Adrenal gland (tissue), 12 donors: ENCODE results near the gene HTRA3. TPM values are rescaled to one million over a fixed set of nuclear protein-coding genes. Genes with fewer than 3 reads are reported as not detected.

ENCODE experiments used
- DNase-seq, 7 donors: peaks; one replicate each; pipeline ENCODE4 v3.0.0-alpha.2; 2019 to 2020
- H3K27ac ChIP-seq, 5 donors: fragments of 200-600 bp; sonication (generic) in 4 of 5; 1 replicate in 3 of 5; 2 replicates in 2 of 5; pipeline versions ENCODE4 v1.5.1 to v1.8.0; 2016 to 2020; ENCODE audit warnings: mild to moderate bottlenecking in 1 of 5
- H3K27me3 ChIP-seq: fragments of 200-600 bp; 2 replicates; pipeline ENCODE4 v1.8.0; 2021
- H3K36me3 ChIP-seq, 2 donors: fragments of 200-600 bp; replicated peaks in 1 of 2; 1 replicate in 1 of 2; 2 replicates in 1 of 2; pipeline versions ENCODE4 v1.5.1 to v1.8.0; 2018 to 2022
- H3K4me1 ChIP-seq, 2 donors: fragments of 200-600 bp; replicated peaks in 1 of 2; 1 replicate in 1 of 2; 2 replicates in 1 of 2; pipeline versions ENCODE4 v1.5.1 to v1.8.0; 2018 to 2021
- H3K4me3 ChIP-seq, 4 donors: fragments of 200-600 bp; sonication (generic) in 3 of 4; one replicate each; pipeline ENCODE4 v1.5.1; 2016 to 2018
- H3K9me3 ChIP-seq, 3 donors: fragments of 200-600 bp; sonication (generic) in 1 of 3; replicated peaks in 1 of 3; 1 replicate in 2 of 3; 2 replicates in 1 of 3; pipeline versions ENCODE4 v1.5.1 to v1.8.0; 2016 to 2021
- POLR2A ChIP-seq, 2 donors: fragments of 450-650 bp; IDR thresholded peaks; one replicate each; pipeline ENCODE4 v1.6.1; 2017; ENCODE audit warnings: antibody characterized with exemption in 2 of 2, mild to moderate bottlenecking in 2 of 2, moderate library complexity in 1 of 2
- WGBS, 4 donors: extraction: QIAGEN DNeasy Blood & Tissue Kit in 2 of 4; methylation state at CpG; one replicate each; pipeline versions ENCODE4 v1.1.5 to v1.1.7; 2013 to 2017; 5-methylcytosine and 5-hydroxymethylcytosine counted together
- intact Hi-C, 2 donors: fragments of 100-400 bp; cut with DNase I; formaldehyde crosslinking; loops; one replicate each; pipeline versions ENCODE4 v1.14.1 to v1.15.0; 2022 to 2023
- polyA plus RNA-seq, 3 donors: library from polyadenylated mRNA; stranded (reverse); fragments of 200-250 nt in 2 of 3; fragments of 350-450 nt in 1 of 3; fragmentation: Illumina TruSeq in 1 of 3; extraction: RNeasy Lipid Tissue Mini Kit (QIAGEN cat#74804) in 1 of 3; gene quantifications; one replicate each; pipeline ENCODE4 v1.2.3, GENCODE V29; 2013 to 2014
- total RNA-seq, 9 donors: library from RNA; depleted of rRNA in 4 of 9; stranded (reverse); fragments of >200 nt in 4 of 9; fragments of 120-200 nt in 1 of 9; fragmentation: NEBNext Ultra II Directional in 1 of 9; extraction: Animal tissue kit (Norgen Biotek cat#: 25700) in 1 of 9; gene quantifications; one replicate each; pipeline versions ENCODE4 v1.1.0 to v1.2.4, GENCODE V29; 2013 to 2023
- TF ChIP-seq, protein P1 (sequence below), 6 experiments: fragments of 450-650 bp in 4 of 6; fragments of 200-600 bp in 2 of 6; sonication (generic) in 1 of 6; IDR thresholded peaks; 1 replicate in 5 of 6; 2 replicates in 1 of 6; pipeline versions ENCODE4 v1.5.1 to v1.8.0; 2016 to 2021; ENCODE audit warnings: antibody characterized with exemption in 6 of 6, mild to moderate bottlenecking in 2 of 6, moderate library complexity in 1 of 6
- donor health status: healthy with polysubstance abuse.
- donor health status: Bipolar disorder and iron deficiency.
- donor health status: DM: yes; HTN: yes; CAD: no.
- donor health status: DM: no; HTN: no; CAD: no.
- donor health status: DM: no; HTN: no; CAD: no.
- donor health status: DM: yes; HTN: yes; CAD: no.

Gene HTRA3
- total and polyA plus RNA-seq, 12 donors = 1.6 to 14.0 (median 4.2) TPM

DNA sequence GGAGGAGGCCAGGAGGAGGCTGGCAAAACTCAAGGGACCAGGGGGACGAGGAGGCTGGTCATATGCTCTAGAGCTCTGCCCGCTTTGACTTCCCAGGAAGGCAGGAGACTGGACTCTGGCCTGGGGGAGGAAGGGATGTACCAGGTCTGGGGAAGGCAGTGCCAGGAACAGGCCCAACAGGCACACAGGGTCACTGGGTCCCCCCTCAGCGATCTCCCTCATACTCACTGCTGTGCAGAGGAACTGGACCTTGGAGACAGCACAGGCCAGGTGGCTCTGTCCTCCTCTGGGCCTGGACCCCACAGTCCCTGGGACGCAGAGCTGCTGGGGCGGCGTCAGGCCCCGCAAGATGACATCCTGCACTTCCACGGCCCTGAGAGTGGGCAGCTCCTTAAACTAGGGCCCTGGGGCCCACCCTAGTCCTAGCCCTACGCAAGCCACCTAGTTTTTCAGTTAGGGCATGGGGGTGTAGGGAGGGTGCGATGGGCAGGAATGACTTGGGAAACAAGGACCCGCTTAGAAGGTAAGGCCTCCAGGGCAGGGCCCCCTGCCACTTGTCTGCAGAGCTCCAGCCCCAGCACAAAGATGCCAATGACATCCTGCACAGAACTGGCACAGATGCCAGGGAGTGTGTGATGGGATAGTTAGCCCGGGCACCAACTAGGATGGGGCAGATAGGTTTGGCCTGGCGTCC is 59.5 kb downstream of the HTRA3 start:
- Histone ChIP-seq H3K4me1 (peaks cover 0 to 5% of the 10 kb centered on the region in 2 donors), H3K4me3 (no peak overlapping the region), H3K27ac (no peak overlapping the region), H3K9me3 (no peaks in the 10 kb centered on the region), H3K36me3 (no peaks in the 10 kb centered on the region), H3K27me3 (no peaks in the 10 kb centered on the region)
- TF ChIP-seq, protein P1, sequence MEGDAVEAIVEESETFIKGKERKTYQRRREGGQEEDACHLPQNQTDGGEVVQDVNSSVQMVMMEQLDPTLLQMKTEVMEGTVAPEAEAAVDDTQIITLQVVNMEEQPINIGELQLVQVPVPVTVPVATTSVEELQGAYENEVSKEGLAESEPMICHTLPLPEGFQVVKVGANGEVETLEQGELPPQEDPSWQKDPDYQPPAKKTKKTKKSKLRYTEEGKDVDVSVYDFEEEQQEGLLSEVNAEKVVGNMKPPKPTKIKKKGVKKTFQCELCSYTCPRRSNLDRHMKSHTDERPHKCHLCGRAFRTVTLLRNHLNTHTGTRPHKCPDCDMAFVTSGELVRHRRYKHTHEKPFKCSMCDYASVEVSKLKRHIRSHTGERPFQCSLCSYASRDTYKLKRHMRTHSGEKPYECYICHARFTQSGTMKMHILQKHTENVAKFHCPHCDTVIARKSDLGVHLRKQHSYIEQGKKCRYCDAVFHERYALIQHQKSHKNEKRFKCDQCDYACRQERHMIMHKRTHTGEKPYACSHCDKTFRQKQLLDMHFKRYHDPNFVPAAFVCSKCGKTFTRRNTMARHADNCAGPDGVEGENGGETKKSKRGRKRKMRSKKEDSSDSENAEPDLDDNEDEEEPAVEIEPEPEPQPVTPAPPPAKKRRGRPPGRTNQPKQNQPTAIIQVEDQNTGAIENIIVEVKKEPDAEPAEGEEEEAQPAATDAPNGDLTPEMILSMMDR (IDR thresholded peaks at IDR 0.05) = no peak
- no peak for TF ChIP-seq POLR2A (IDR thresholded peaks at IDR 0.05)
- DNase-seq = no peak
- intact Hi-C loops = no loop called here
- WGBS, 4 donors = 81 to 92% (median 87%) methylated on average over 6 to 13 of the region's 13 CpGs

DNA sequence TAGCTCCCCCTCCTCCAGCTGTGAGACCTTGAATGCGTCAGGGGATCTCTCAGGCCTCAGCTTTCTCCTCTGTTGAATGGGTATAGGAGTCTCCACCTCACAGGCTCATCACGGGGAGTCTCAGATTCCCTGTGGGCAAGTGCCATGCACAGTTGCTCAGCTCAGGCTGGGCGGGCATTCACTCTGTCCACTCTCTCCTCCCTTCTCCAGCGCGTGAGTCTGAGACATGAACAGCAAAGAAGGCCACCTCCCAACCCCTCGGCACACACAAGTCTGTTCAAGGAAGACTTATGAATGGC is 60.0 kb downstream of the HTRA3 start:
- no peaks in the 10 kb centered on the region for H3K9me3 ChIP-seq
- WGBS, 4 donors = 71 to 77% (median 75%) methylated on average over 4 to 6 of the region's 6 CpGs
- intact Hi-C loops = no loop called here
- H3K27ac ChIP-seq = no peak overlapping the region
- H3K27me3 ChIP-seq = no peaks in the 10 kb centered on the region
- DNase-seq = no peak
- TF ChIP-seq, protein P1 (IDR thresholded peaks at IDR 0.05) = no peak
- TF ChIP-seq POLR2A (IDR thresholded peaks at IDR 0.05) = no peak
- peaks cover 0 to 5% of the 10 kb centered on the region in 2 donors for H3K4me1 ChIP-seq
- H3K36me3 ChIP-seq = no peaks in the 10 kb centered on the region
- no peak overlapping the region for H3K4me3 ChIP-seq

DNA sequence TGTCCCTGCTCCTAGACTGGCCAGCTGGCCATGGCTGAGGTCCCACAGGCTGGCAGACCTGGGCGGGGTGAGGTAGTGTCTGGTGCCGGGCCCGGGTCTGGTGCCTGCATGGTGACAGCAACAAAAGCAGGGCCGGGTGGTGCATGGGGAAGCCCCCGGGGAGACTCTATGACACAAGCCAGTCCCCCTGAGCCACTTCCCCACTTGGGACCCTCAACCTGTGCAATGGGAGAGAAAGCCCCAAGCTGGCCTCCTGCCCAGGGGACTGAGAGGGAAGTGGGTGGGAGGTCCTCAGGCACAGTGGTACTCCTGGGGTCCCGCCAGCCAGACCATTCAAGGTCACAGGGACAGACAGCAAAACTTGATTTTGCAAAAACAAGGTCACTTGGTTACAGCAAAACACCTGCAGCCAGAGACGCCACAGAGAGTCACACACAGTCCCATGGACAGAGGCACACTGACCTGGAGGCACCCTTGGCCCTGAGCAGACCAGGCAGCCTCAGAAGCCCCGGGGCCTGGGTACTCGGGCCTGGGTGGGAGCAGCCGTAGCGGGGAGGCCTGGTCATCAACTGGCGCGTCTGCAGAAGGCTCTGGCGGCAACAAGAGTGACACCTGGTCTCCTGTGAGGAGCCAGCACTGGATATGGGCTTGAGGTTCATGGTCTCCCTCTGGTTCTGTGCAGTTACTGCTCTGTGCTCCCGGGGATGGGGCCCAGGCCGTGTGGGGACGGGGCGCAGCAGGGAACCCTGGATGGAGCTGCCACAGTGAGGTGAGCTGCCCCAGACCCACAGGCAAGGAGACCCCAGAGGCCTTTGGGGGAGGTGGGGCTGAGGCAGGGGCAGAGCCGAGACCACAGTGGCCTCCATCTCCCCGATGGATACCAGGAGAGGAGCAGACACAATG is 60.6 kb downstream of the HTRA3 start:
- no peaks in the 10 kb centered on the region for H3K27me3 ChIP-seq
- WGBS, 4 donors = 75 to 84% (median 82%) methylated on average over 8 to 20 of the region's 20 CpGs
- H3K4me1 ChIP-seq = peaks cover 0 to 5% of the 10 kb centered on the region in 2 donors
- H3K9me3 ChIP-seq = no peaks in the 10 kb centered on the region
- TF ChIP-seq, protein P1 (IDR thresholded peaks at IDR 0.05) = no peak
- no peak for TF ChIP-seq POLR2A (IDR thresholded peaks at IDR 0.05)
- no peak for DNase-seq
- H3K27ac ChIP-seq = no peak overlapping the region
- no peak overlapping the region for H3K4me3 ChIP-seq
- no peaks in the 10 kb centered on the region for H3K36me3 ChIP-seq
- intact Hi-C loops = no loop called here

DNA sequence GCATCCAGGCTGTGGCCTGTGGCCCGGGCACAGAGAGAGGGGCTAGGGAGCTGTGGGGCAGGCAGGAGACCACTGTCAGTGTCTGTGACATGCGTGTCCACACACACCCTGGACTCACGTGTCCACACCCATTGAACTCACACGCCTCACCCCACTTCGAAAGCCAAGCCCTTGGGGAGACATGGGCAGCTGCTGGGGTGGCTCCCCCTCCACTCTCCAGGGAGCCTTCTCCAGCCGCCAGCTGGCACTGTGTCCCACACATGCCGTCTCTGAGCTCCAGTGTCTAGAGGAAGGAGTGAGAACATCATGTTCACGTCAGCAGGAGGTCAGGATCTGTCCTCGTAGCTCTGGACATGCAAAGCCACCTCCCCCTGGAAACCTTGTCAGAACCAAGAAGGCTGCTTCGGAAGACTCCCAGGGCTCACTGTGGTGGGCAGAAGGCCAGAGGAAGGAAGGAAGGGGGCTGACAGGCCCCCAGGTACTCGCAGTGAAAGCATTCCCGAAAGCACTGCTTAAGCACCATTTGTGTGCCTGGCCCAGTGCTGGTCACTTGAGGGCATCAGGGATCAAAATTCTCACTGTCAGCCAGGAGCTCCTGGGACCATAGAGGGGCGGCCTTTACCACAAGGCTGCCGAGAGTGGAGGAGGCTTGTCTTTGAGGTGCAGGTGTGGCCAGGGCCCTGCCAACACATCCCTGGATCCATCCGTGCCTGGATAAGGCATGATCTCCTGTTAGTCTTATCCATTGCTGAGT is 61.4 kb downstream of the HTRA3 start:
- 53 to 69% (median 64%) methylated on average over 12 to 15 of the region's 15 CpGs for WGBS, 4 donors
- peak overlapping the region in 1 of 5 donors; percentile 63 for H3K27ac ChIP-seq
- intact Hi-C loops = no loop called here
- H3K4me1 ChIP-seq = peaks cover 0 to 5% of the 10 kb centered on the region in 2 donors
- TF ChIP-seq POLR2A (IDR thresholded peaks at IDR 0.05) = no peak
- TF ChIP-seq, protein P1 (IDR thresholded peaks at IDR 0.05) = no peak
- H3K36me3 ChIP-seq = no peaks in the 10 kb centered on the region
- H3K9me3 ChIP-seq = no peaks in the 10 kb centered on the region
- no peaks in the 10 kb centered on the region for H3K27me3 ChIP-seq
- peak in 6 of 7 donors; percentile 34 to 81 (median 53) for DNase-seq
- H3K4me3 ChIP-seq = no peak overlapping the region
